ENCODE measurements around the gene CREB3L1. TPM values are rescaled to one million over a fixed set of nuclear protein-coding genes. Genes with fewer than 3 reads are reported as not detected.

CREB3L1 gene, protein sequence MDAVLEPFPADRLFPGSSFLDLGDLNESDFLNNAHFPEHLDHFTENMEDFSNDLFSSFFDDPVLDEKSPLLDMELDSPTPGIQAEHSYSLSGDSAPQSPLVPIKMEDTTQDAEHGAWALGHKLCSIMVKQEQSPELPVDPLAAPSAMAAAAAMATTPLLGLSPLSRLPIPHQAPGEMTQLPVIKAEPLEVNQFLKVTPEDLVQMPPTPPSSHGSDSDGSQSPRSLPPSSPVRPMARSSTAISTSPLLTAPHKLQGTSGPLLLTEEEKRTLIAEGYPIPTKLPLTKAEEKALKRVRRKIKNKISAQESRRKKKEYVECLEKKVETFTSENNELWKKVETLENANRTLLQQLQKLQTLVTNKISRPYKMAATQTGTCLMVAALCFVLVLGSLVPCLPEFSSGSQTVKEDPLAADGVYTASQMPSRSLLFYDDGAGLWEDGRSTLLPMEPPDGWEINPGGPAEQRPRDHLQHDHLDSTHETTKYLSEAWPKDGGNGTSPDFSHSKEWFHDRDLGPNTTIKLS
- total RNA-seq = 37.4 and 41.9 TPM in 2 replicates

DNA sequence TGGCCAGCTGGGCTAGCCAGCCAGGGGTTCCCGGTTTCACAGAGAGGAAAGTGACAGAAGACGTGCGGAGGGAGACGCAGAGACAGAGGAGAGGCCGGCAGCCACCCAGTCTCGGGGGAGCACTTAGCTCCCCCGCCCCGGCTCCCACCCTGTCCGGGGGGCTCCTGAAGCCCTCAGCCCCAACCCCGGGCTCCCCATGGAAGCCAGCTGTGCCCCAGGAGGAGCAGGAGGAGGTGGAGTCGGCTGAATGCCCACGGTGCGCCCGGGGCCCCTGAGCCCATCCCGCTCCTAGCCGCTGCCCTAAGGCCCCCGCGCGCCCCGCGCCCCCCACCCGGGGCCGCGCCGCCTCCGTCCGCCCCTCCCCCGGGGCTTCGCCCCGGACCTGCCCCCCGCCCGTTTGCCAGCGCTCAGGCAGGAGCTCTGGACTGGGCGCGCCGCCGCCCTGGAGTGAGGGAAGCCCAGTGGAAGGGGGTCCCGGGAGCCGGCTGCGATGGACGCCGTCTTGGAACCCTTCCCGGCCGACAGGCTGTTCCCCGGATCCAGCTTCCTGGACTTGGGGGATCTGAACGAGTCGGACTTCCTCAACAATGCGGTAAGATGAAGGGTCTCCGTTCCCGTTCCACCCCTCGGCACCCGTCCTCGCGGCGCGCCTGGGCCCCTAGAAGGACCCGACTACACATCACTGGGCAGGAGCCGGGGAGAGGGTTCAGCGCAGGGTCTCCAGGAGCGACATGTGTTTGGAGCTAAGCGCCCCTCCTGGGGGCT, at the start of gene CREB3L1:
CREB3L1 (plus strand) TSS at position 41 of the 765 bp plus-strand sequence; CDS start at position 491, 450 bp downstream.

DNA sequence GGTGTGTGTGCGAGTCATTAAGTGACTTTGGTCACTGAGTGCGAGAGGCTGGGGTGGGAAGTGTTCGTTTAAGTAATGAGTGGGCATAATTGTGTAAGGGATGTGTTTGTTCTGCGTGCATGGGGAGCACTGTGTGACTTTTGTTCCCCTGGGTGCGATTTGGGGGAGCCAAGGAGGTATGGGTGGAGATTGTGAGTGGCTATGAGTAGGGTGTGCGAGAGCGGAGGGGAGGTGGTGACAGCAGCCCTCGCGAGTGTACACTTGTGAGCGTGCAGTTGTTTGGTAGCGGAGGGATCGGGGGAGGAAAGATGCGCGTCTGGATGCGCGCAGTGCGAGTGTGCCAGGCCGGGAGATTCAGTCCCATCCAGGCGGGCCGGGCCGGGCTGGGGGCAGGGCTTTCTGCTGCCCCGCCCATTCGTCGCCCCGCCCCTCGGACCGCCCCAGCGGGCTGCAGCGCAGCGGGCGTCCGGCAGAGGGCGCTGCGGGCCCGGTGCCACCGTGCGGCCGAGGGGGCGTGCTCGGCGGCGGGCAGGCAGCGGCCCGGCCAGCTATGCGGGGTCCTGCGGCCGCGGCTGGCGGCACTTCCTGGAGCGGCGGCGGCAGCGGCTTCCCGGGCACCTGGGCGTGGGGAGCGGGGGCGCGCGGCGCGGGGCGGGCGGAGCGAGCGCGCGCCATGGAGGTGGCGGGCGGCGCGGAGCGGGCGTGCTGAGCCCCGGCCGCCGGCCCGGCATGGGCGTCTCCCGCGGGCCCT, 69.6 kb downstream of the CREB3L1 start, which contains the start of gene DGKZ:
DGKZ (plus strand) TSS at position 578 of the 751 bp plus-strand sequence. CDS start 197 bp downstream, outside the sequence.

Other genes starting within 250 kb of the CREB3L1 start
- gene PHF21A, start 156.2 kb upstream of the CREB3L1 start, total RNA-seq = 11.1 and 27.4 TPM in 2 replicates
- gene DGKZ, start 69.8 kb downstream of the CREB3L1 start, total RNA-seq = 34.9 and 42.9 TPM in 2 replicates
- gene MDK, start 104.0 kb downstream of the CREB3L1 start, total RNA-seq = 443 and 505 TPM in 2 replicates
- 0.39 TPM in 1 of 2 replicates, not detected in the other for gene CHRM4, start 114.1 kb downstream of the CREB3L1 start, total RNA-seq